NCI-H2196 (cell line): ENCODE data around the gene PEPD.

Source experiments
- DNase-seq: peaks from one replicate; lab custom pipeline; 2025; ENCODE audit not compliant: unreplicated experiment; lab: John Stamatoyannopoulos, UW

PEPD gene

GRCh38 chr19:33460221-33460908, 61.2 kb downstream of the PEPD start:
- no peak for DNase-seq

GRCh38 chr19:33459222-33460090, 62.1 kb downstream of the PEPD start:
- no peak for DNase-seq

- DNase-seq: no peak
Observed at GRCh38 chr19:33458807-33459206, 62.8 kb downstream of the PEPD start.

- no peak for DNase-seq
Observed at GRCh38 chr19:33458171-33458633, 63.4 kb downstream of the PEPD start.

GRCh38 chr19:33456845-33457220, 64.8 kb downstream of the PEPD start:
- no peak for DNase-seq

- DNase-seq: no peak
Observed at GRCh38 chr19:33456076-33456844, 65.3 kb downstream of the PEPD start.

- DNase-seq: no peak
Observed at GRCh38 chr19:33453265-33453664, 68.3 kb downstream of the PEPD start.

- no peak for DNase-seq
Observed at GRCh38 chr19:33450689-33451088, 70.9 kb downstream of the PEPD start.

GRCh38 chr19:33449799-33450198, 71.8 kb downstream of the PEPD start:
- no peak for DNase-seq

GRCh38 chr19:33448159-33448516, 73.5 kb downstream of the PEPD start:
- DNase-seq: no peak

GRCh38 chr19:33447336-33448158, 74.0 kb downstream of the PEPD start:
- DNase-seq: no peak

GRCh38 chr19:33446330-33447293, 75.0 kb downstream of the PEPD start:
- DNase-seq: no peak

GRCh38 chr19:33445442-33446329, 75.9 kb downstream of the PEPD start:
- no peak for DNase-seq

GRCh38 chr19:33444562-33445441, 76.8 kb downstream of the PEPD start:
- DNase-seq: no peak

GRCh38 chr19:33443638-33444561, 77.7 kb downstream of the PEPD start:
- no peak for DNase-seq

GRCh38 chr19:33442706-33443105, 78.9 kb downstream of the PEPD start:
- DNase-seq: no peak

- DNase-seq: no peak
Observed at GRCh38 chr19:33441828-33442227, 79.8 kb downstream of the PEPD start.
